Measurements from ENCODE around the gene DHRS7.

DNA sequence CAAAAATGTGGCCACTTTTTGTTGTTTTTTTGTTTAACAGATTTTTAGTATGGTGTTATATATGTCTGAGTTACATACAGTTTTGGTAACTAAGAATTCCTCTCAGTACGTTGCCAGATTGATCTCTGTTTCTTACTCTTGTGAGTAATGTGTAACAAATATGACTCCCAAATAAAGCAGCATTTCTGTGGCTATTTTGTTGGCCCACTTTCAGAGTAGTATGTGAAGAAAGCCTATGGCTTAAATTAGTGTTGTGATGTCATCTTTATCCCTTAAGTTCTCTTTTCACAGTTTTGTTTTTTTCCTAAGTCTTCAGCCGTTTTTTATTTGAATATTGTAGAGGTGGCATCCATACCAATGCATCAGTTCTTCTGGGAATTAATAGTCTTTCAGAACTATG lies 62.8 kb downstream of the DHRS7 start:
- TF ChIP-seq CEBPB (tag; IDR thresholded peaks at IDR 0.05) (no peak), POLR2A (conservative IDR thresholded peaks at IDR 0.05) (no peak), LARP7 (IDR thresholded peaks at IDR 0.05) (no peak), SIN3A (IDR thresholded peaks at IDR 0.05; ENCODE audit: borderline replicate concordance in 2 of 2, control insufficient read depth in 1 of 2, low read depth in 2 of 2, low read length in 2 of 2) (no peak), GTF2F1 (IDR thresholded peaks at IDR 0.05; ENCODE audit: low read depth, low read length) (no peak), ZBTB8A (IDR thresholded peaks at IDR 0.05; ENCODE audit: partially characterized antibody) (no peak)
- TF ChIP-seq, protein P1, sequence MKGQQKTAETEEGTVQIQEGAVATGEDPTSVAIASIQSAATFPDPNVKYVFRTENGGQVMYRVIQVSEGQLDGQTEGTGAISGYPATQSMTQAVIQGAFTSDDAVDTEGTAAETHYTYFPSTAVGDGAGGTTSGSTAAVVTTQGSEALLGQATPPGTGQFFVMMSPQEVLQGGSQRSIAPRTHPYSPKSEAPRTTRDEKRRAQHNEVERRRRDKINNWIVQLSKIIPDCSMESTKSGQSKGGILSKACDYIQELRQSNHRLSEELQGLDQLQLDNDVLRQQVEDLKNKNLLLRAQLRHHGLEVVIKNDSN (CRISPR knock-in tag; IDR thresholded peaks at IDR 0.05) = no peak
